Measurements from ENCODE around the gene MIPOL1.
"Not testable (repeated sequence)": the region's sequence is repeated elsewhere in the genome, so short reads cannot be mapped to it uniquely, and the experiment has no call there.

Gene MIPOL1

GRCh38 chr14:37469650-37470049 is 271.9 kb downstream of the MIPOL1 start:
- no peak for DNase-seq

GRCh38 chr14:37470251-37470650 is 272.5 kb downstream of the MIPOL1 start:
- DNase-seq, result no peak

DNA sequence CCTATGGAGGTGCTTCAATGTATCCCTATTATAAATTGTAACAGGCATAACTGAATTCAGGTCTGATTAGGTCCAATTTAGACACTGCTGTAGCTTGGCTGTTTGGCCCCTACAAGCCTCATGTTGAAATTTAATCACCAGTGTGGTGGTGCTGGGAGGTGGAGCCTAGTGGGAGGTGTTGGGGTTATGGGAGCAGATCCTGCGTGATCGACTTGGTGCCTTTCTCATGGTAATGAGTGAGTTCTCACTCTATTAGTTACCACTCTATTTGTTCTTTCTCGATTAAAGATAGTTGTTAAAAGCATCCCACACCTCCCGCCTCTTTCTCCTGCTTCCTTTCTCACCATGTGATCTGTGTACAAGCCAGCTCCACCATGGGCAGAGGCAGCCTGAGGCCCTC is 275.2 kb downstream of the MIPOL1 start:
- DNase-seq, result no peak

DNA sequence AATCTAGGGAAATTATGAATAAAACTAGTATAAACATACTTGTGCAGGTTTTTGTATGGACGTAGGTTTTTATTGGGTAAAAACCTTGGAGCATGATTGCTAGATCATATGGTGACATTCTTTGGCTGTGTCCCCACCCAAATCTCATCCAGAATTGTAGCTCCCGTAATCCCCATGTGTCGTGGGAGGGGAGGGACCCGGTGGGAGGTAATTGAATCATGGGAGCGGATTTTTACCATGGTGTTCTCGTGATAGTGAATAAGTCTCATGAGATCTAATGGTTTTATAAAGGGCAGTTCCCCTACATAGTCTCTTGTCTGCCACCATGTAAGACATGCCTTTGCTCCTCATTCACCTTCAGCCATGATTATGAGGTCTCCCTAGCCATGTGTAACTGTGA is 276.5 kb downstream of the MIPOL1 start:
- no peak for DNase-seq

DNA sequence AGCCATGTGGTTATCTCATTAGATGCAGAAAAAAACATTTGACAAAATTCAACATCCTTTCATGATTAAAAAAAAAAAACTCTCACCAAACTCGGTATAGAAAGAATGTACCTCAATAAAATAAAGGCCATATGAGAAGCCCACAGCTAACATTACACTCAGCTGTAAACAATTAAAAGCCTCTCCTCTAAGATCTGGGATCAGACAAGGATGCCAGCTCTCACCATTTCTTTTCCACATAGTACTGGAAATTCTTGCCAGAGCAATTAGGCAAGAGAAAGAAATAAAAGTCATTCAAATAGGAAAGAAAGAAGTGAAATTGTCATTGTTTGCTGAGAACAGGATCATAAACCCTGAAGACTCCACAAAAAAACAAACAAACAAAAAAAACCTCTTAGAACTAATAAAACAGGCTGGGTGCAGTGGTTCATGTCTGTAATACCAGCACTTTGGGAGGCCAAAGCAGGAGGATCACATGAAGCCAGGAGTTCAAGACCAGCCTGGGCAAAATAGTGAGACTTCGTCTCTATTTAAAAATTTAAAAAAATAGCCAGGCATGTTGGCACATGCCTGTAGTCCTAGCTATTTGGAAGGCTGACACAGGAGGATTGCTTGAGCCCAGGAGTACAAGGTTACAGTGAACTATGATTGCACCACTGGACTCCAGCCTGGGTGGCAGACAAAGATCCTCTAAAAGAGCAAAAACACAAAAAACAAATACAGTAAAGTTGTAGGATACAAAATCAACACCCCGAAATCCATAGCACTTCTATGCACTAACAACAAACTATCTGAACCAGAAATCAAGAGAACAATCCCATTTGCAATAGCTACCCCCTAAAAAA is 282.9 kb downstream of the MIPOL1 start:
- DNase-seq, result no peak

DNA sequence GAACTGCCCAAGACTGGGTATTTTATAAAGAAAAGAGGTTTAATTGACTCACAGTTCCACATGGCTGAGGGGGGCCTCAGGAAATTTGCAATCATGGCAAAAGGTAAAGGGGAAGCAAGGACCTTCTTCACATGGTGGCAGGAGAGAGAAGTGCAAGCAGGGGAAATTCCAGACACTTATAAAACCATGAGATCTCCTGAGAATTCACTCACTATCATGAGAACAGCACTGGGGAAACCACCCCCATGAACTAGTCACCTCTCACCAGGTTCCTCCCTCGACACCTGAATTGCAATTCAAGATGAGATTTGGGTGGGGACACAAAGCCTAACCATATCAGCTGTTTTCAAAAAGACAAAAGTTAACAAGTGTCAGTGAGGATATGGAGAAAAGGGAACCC is 284.7 kb downstream of the MIPOL1 start:
- no peak for DNase-seq

DNA sequence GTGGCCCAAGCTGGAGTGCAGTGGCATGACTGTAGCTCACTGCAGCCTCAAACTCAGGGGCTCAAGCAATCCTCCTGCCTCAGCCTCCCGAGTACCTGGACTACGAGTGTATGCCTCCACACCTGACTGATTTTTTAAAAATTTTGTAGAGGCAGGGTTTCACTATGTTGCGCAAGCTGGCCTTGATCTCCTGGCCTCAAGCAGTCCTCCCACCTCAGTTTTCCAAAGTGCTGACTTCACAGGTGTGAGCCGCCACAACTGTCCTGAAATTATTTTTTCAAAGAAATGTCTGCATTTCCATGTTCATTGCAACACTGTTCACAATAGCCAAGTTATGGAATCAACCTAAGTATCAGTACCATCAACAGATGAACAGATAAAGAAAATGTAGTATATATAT is 285.9 kb downstream of the MIPOL1 start:
- no peak for DNase-seq

GRCh38 chr14:37490607-37491006 is 292.9 kb downstream of the MIPOL1 start:
- no peak for DNase-seq

DNA sequence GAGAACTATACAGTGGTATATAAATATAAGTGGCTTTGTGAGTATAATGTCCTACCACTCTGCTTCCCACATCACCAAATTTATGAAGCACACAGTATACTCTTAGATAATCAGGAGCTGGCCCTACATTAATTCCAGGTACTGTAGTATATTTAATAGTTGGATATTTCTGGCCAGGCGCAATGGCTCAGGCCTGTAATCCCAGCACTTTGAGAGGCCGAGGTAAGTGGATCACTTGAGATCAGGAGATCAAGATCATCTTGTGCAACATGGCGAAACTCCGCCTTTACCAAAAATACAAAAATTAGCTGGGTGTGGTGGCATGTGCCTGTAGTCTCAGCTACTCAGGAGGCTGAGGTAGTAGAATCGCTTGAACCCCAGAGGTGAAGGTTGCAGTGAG is 293.3 kb downstream of the MIPOL1 start:
- DNase-seq, result no peak

DNA sequence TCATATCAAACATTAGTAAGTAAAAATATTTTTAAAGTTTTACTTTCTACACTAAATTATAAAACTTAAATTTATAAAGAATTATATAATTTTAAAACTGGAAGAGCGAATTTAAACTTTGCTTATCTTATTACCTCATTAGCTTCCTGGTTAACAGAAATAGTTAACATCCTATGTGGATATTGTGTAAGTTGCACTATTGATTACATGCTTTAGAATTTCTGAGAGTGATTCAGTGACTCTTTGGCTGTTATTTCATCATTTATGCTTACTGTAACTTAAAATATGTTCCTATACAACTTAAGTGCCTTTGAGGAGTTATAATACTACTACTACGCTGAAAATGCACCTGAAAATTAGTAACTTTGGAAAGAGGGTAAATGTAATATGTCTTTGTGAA is 295.9 kb downstream of the MIPOL1 start:
- no peak for DNase-seq

DNA sequence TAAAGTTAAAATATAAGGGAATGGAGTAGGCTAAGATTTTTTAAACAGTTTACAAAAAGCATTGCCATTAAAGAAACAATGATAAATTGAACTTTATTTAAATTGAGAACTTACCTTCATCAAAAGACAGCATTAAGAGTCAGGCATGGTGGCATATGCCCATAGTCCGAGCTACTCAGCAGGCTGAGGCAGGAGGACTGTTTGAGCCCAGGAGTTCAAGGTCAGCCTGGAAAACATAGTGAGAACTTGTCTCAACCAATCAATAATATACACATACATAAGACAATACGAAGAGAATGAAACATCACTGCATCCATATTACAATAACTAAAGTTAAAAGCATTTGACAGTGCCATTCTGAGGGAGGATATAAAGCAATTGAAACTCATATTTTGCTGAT is 299.7 kb downstream of the MIPOL1 start:
- no peak for DNase-seq

DNA sequence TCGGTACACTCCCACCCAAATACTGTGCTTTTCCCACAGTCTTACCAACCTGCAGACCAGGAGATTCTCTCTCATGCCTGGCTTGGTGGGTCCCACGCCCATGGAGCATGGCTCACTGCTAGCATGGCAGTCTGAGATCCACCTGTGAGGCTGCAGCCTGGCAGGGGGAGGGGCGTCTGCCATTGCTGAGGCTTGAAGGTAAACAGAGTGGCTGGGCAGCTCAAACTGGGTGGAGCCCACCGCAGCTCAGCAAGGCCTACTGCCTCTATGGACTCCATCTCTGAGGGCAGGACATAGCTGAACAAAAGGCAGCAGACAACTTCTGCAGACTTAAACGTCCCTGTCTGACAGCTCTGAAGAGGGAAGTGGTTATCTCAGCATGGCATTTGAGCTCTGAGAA is 304.1 kb downstream of the MIPOL1 start:
- DNase-seq, result no peak

DNA sequence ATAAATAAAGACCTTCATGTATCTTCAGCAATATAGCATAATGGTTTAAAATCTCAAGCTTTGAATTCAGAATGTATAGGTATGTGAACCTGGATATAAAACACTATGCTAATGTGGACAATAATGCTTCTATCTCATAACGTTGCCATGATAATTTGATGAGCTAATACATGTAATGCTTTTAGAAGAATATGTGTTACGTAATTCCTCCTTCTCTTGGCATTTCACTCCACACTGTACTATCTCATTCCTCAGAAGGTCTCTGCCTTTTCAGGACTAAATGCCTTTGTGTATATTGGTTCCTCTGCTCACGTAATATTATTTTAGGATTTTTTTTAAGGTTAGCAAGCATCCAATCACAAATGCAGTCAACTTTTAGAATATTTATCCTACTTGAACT is 310.8 kb downstream of the MIPOL1 start:
- no peak for DNase-seq

DNA sequence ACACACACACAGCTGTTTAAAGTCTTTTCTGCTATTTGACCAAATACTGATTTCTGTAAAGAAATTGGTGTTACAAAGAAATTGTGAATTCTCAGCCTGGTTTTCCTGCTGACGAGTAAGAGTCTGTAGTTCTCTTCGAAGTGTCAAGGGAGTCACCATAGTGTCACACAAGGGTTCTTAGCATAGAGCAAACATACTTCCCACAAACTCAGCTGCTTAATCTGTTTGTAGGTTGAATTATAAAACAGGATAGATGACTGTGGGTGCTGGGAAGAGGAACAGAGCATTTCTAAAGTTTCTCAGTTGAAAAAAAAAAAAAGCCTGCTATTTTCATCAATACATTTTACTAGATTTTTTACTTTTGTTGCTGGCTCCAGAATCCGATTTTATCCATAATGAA is 314.4 kb downstream of the MIPOL1 start:
- no peak for DNase-seq

GRCh38 chr14:37515771-37516170 is 318.0 kb downstream of the MIPOL1 start:
- no peak for DNase-seq

DNA sequence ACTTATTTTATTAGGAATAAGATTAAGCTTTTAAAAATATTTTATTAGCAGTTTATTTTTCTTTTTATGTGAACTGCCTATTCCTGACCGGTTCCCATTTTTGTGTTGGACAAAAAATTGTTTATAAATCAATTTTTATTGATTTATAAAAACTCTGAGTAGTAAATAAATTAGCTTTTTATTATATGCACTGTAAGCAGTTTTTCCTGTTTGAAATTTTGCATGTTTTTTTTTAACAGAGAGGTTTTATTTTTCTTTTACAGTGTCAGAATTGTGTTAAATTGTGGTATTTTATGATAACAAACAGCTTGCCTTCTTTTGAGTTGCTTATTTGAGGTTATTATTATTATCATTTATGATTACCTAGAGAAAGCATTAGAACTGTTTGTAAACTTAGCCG is 329.3 kb downstream of the MIPOL1 start:
- no peak for DNase-seq

- no peak for DNase-seq
These were observed 342.3 kb downstream of the MIPOL1 start for GRCh38 chr14:37539992-37540391.

GRCh38 chr14:37544407-37544806 is 346.7 kb downstream of the MIPOL1 start:
- peak; percentile 58 for DNase-seq

GRCh38 chr14:37545174-37545573 is 347.4 kb downstream of the MIPOL1 start:
- DNase-seq, result no peak

DNA sequence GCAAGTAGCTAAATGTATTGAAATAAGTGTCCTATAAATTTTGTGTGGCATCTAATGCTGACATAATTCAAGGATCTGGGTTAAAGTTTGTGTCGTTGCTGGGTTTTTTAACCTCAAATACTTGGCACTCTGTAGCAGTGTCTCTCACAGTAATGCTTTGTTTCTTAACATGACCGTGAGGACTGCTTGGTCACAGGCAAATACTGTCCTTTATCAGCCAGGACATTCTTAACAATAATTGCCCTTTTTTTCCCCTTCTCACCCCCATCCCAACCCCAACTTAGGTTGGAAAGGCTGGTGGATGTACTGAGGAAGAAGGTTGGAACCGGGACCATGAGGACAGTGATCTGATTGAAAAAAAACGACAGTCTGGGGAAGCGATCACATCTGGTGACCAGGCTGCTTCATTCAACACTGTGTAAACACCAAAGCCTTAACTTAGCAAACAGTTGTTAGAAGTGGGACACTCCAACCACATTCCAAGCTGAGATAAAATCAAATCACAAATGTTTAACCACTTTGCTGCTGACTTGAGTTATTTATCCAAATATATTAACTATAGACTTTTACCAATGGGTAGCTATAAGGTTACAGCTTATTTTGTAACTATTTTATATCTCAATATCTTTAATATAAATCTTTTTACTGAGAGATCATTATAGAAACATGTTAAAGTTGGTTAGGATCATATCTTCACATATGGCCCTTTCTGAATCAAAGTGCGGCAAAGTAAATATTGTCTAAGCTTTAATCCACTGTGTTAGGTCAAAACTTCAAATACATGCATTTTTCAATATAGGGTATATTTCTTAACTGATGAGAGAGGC is 349.1 kb downstream of the MIPOL1 start:
- peak; percentile 41 for DNase-seq

DNA sequence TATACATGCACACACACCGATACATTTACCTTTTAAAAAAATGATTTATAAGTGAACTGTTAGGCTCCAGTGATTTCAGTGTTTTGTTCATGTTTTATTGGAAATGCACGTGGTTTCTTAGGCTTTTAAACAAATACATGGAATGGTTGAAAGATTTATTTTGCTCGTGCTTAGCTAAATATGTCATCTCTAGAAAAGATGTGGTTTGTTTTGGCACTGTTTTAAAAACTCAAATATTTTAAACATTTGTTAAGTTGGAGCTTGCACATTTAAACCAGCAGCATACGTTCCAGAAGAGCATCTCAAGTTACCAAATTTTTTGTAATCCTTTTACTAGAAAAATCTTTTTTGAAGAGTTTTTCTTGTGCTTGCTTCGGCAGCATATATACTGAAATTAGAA is 352.8 kb downstream of the MIPOL1 start:
- no peak for DNase-seq

- no peak for DNase-seq
These were observed 353.4 kb downstream of the MIPOL1 start for GRCh38 chr14:37551119-37551518.

GRCh38 chr14:37553935-37554550 is 356.3 kb downstream of the MIPOL1 start:
- no peak for DNase-seq

GRCh38 chr14:37555596-37555995 is 357.9 kb downstream of the MIPOL1 start:
- DNase-seq, result not testable (repeated sequence)
